Hepatocyte (in vitro differentiated cells): ENCODE data around the gene KCNQ5. TPM values are rescaled to one million over a fixed set of nuclear protein-coding genes. Genes with fewer than 3 reads are reported as not detected.
A peak's percentile ranks its signal among the peaks of the same experiment; 100 is the strongest.

Experiments
- DNase-seq: peaks from one replicate; pipeline ENCODE4 v3.0.0-alpha.2; 2016; ENCODE audit warnings: low spot score
- H2AFZ ChIP-seq: fragments of 200-600 bp; sonication (generic); 2 replicates; pipeline ENCODE4 v1.6.0; 2016; ENCODE audit warnings: antibody characterized with exemption, mild to moderate bottlenecking
- H3K27ac ChIP-seq: fragments of 200-600 bp; sonication (generic); 2 replicates; pipeline ENCODE4 v1.5.1; 2016; ENCODE audit warnings: mild to moderate bottlenecking
- H3K27me3 ChIP-seq: fragments of 200-600 bp; sonication (generic); 2 replicates; pipeline ENCODE4 v1.6.1; 2016
- H3K36me3 ChIP-seq: fragments of 200-600 bp; sonication (generic); replicated peaks from 2 replicates; pipeline ENCODE4 v1.5.1; 2016; ENCODE audit warnings: low read depth; ENCODE audit not compliant: insufficient read depth
- H3K4me1 ChIP-seq: fragments of 200-600 bp; sonication (generic); 2 replicates; pipeline ENCODE4 v1.5.1; 2016; ENCODE audit warnings: mild to moderate bottlenecking, moderate library complexity; ENCODE audit not compliant: insufficient read depth
- H3K4me2 ChIP-seq: fragments of 200-600 bp; sonication (generic); 2 replicates; pipeline ENCODE4 v1.6.0; 2016
- H3K4me3 ChIP-seq: fragments of 200-600 bp; sonication (generic); 2 replicates; pipeline ENCODE4 v1.5.1; 2016; ENCODE audit warnings: mild to moderate bottlenecking
- H3K79me2 ChIP-seq: fragments of 200-600 bp; sonication (generic); 2 replicates; pipeline ENCODE4 v1.6.0; 2017; ENCODE audit warnings: mild to moderate bottlenecking
- H3K9me2 ChIP-seq: fragments of 200-600 bp; sonication (generic); replicated peaks from 2 replicates; pipeline ENCODE4 v1.6.0; 2017; ENCODE audit warnings: mild to moderate bottlenecking; ENCODE audit not compliant: insufficient read depth
- H3K9me3 ChIP-seq: fragments of 200-600 bp; sonication (generic); 2 replicates; pipeline ENCODE4 v1.5.1; 2016; ENCODE audit warnings: low read depth, mild to moderate bottlenecking
- H4K20me1 ChIP-seq: fragments of 200-600 bp; sonication (generic); 2 replicates; pipeline ENCODE4 v1.6.0; 2016; ENCODE audit warnings: mild to moderate bottlenecking; ENCODE audit not compliant: insufficient read depth, poor library complexity, severe bottlenecking
- CTCF ChIP-seq: fragments of 200-600 bp; sonication (generic); IDR thresholded peaks from 2 replicates; pipeline ENCODE4 v1.5.1; 2016; ENCODE audit warnings: antibody characterized with exemption, mild to moderate bottlenecking; ENCODE audit not compliant: poor library complexity
- EZH2 ChIP-seq: fragments of 200-600 bp; sonication (generic); IDR thresholded peaks from 2 replicates; pipeline ENCODE4 v1.6.1; 2016; ENCODE audit warnings: antibody characterized with exemption, mild to moderate bottlenecking, borderline replicate concordance
- EZH2phosphoT487 ChIP-seq: fragments of 200-600 bp; sonication (generic); IDR thresholded peaks from one replicate; pipeline ENCODE4 v1.6.1; 2018; ENCODE audit warnings: antibody characterized with exemption, mild to moderate bottlenecking, low read depth, moderate library complexity; ENCODE audit not compliant: unreplicated experiment, severe bottlenecking
- WGBS: methylation state at CpG from one replicate; pipeline ENCODE4 v1.1.6; 2016; ENCODE audit warnings: low lambda C conversion rate; ENCODE audit errors: missing lambda C conversion rate; 5-methylcytosine and 5-hydroxymethylcytosine counted together
- polyA plus RNA-seq: library from polyadenylated mRNA; unstranded; fragments of >200 nt; fragmentation: Nextera tagmentation; extraction: Ambion mirVana; gene quantifications from 2 replicates; pipeline ENCODE4 v1.2.1, GENCODE V29; 2016
- total RNA-seq: library from RNA; depleted of rRNA; stranded (reverse); fragments of >200 nt; gene quantifications from 2 replicates; pipeline ENCODE4 v1.2.3, GENCODE V29; 2014

The KCNQ5 gene
- total and polyA plus RNA-seq, 2 experiments from 2014 or later, result 1.6 to 2.0 TPM

GRCh38 chr6:72617721-72618120 lies 4.1 kb upstream of the KCNQ5 start:
- Histone ChIP-seq H3K9me3 (no peaks in the 10 kb centered on the region), H3K36me3 (no peaks in the 10 kb centered on the region), H2AFZ (no peak overlapping the region), H3K27me3 (peaks cover 55% of the 10 kb centered on the region), H3K79me2 (no peaks in the 10 kb centered on the region), H3K4me1 (peaks cover 12% of the 10 kb centered on the region), H3K27ac (no peak overlapping the region), H3K9me2 (no peaks in the 10 kb centered on the region), H4K20me1 (no peaks in the 10 kb centered on the region), H3K4me2 (no peak overlapping the region), H3K4me3 (no peak overlapping the region)
- TF ChIP-seq CTCF (no peak), EZH2phosphoT487 (no peak), EZH2 (no peak)
- DNase-seq, result no peak
- WGBS, result 93% methylated on average over 3 of the region's 3 CpGs

- WGBS, result 13% methylated on average over 31 of the region's 31 CpGs
- peak overlapping the region; percentile 98 for H3K4me2 ChIP-seq
- peak overlapping the region; percentile 8 for H3K4me3 ChIP-seq
- H3K9me3 ChIP-seq, result no peaks in the 10 kb centered on the region
- no peaks in the 10 kb centered on the region for H4K20me1 ChIP-seq
- H3K79me2 ChIP-seq, result no peaks in the 10 kb centered on the region
- DNase-seq, result peak; percentile 34
- H3K27me3 ChIP-seq, result peaks cover 73% of the 10 kb centered on the region
- TF ChIP-seq CTCF (no peak), EZH2phosphoT487 (peak; percentile 36)
- H3K9me2 ChIP-seq, result no peaks in the 10 kb centered on the region
- H3K36me3 ChIP-seq, result no peaks in the 10 kb centered on the region
- H3K27ac ChIP-seq, result no peak overlapping the region
- H3K4me1 ChIP-seq, result peaks cover 16% of the 10 kb centered on the region
- peak overlapping the region; percentile 64 for H2AFZ ChIP-seq
Measured at GRCh38 chr6:72619883-72620696, 1.8 kb upstream of the KCNQ5 start.

GRCh38 chr6:72620871-72621290 lies 983 bp upstream of the KCNQ5 start:
- no peak for DNase-seq
- H3K4me1 ChIP-seq, result peaks cover 16% of the 10 kb centered on the region
- peak overlapping the region; percentile 60 for H3K4me3 ChIP-seq
- no peaks in the 10 kb centered on the region for H3K9me2 ChIP-seq
- H4K20me1 ChIP-seq, result no peaks in the 10 kb centered on the region
- no peaks in the 10 kb centered on the region for H3K9me3 ChIP-seq
- WGBS, result 12% methylated on average over 21 of the region's 21 CpGs
- no peaks in the 10 kb centered on the region for H3K79me2 ChIP-seq
- TF ChIP-seq EZH2 (peak; percentile 25), CTCF (no peak)
- H2AFZ ChIP-seq, result peak overlapping the region; percentile 73
- peaks cover 77% of the 10 kb centered on the region for H3K27me3 ChIP-seq
- peak overlapping the region; percentile 98 for H3K4me2 ChIP-seq
- no peak overlapping the region for H3K27ac ChIP-seq
- no peaks in the 10 kb centered on the region for H3K36me3 ChIP-seq
